ENCODE results near the gene CPD. TPM values are rescaled to one million over a fixed set of nuclear protein-coding genes. Genes with fewer than 3 reads are reported as not detected.

The CPD gene
- polyA plus RNA-seq, 1 donor (not counting 4 experiments of a cell fraction or from before 2014, with no cell fraction given): 30.5 TPM

DNA sequence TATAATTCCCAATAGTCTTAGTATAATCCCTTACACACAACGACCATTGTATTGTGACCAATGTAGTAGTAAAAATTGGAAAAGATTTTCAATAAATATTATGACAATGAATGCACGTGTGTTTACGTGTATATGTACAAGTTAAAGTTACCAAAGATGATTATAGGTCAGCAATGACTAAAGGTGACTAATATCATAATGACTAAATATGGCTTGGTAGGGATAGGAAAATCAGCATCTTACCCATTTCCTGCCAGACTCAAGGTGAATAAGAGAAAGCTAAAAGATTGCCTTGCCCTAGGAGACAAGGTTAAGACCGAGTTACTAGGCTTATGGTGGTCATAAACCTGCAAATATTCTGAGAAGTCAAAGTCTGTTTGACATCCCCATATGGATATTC lies 34.4 kb downstream of the CPD start:
- peaks cover 9% of the 10 kb centered on the region for H3K4me1 ChIP-seq (ENCODE audit: control insufficient read depth, extremely low read depth, insufficient read depth, low read length)
- no peaks in the 10 kb centered on the region for H3K9me1 ChIP-seq (ENCODE audit: control insufficient read depth, extremely low read depth, insufficient read depth, low read length)
- TF ChIP-seq EZH2 (IDR thresholded peaks at IDR 0.05; ENCODE audit: low read length): no peak
- no peak for TF ChIP-seq CTCF (optimal IDR thresholded peaks at IDR 0.05 in 1 of 3, IDR thresholded peaks at IDR 0.05 in 1 of 3, conservative IDR thresholded peaks at IDR 0.05 in 1 of 3; ENCODE audit: extremely low read depth in 1 of 3, insufficient read depth in 2 of 3, low read length in 3 of 3)
- no peaks in the 10 kb centered on the region for H4K20me1 ChIP-seq (ENCODE audit: control insufficient read depth, extremely low read depth, insufficient read depth, low read length)
- H3K27ac ChIP-seq (ENCODE audit: control insufficient read depth, insufficient read depth, low read length): peak overlapping the region; percentile 27
- H3K9me3 ChIP-seq (ENCODE audit: control insufficient read depth, low read depth, low read length): no peaks in the 10 kb centered on the region
- dilution Hi-C loops (cut with MboI; ENCODE audit: extremely low pct_ligation_motif_present, low sequenced_read_pairs): no loop called here
- no peaks in the 10 kb centered on the region for H3K36me3 ChIP-seq (ENCODE audit: control insufficient read depth in 2 of 2, extremely low read depth in 1 of 2, insufficient read depth in 2 of 2, low read length in 2 of 2)
- no peaks in the 10 kb centered on the region for H3K27me3 ChIP-seq (ENCODE audit: control insufficient read depth, extremely low read depth, insufficient read depth, low read length)
- H2AFZ ChIP-seq (ENCODE audit: control insufficient read depth, low read length): no peak overlapping the region
- peak overlapping the region; percentile 40 for H3K4me2 ChIP-seq (ENCODE audit: control insufficient read depth, extremely low read depth, insufficient read depth, low read depth, low read length)
- H3K9ac ChIP-seq (ENCODE audit: control insufficient read depth, extremely low read depth, insufficient read depth, low read length): no peak overlapping the region
- FAIRE-seq: no peak
- H3K4me3 ChIP-seq (ENCODE audit: control insufficient read depth in 2 of 3, extremely low read depth in 1 of 3, insufficient read depth in 2 of 3, low read depth in 1 of 3, low read length in 3 of 3): no peak overlapping the region
- H3K79me2 ChIP-seq (ENCODE audit: control insufficient read depth, insufficient read depth, low read length): no peaks in the 10 kb centered on the region
- peak; percentile 2 for DNase-seq (ENCODE audit: low read depth, low spot score)

DNA sequence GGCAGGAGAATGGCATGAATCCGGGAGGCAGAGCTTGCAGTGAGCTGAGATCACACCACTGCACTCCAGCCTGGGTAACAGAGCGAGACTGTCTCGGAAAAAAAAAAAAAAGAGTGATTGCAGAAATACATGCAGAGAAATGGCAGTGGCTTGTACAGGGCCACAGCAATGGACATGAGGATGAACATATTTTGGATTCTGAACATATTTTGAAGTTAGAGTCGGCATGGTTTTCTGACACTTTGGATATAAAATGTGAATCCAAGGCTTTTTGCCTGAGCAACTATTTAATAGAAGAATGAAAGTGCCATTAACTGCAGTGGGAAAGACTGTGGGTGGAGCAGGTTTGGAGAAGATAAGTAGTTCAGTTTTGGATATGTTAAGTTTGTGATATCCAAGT lies 35.8 kb downstream of the CPD start:
- FAIRE-seq: no peak

More for the DNA sequence above, 35.8 kb downstream of the CPD start:
- Histone ChIP-seq H3K9me1 (ENCODE audit: control insufficient read depth, extremely low read depth, insufficient read depth, low read length) (no peaks in the 10 kb centered on the region), H4K20me1 (ENCODE audit: control insufficient read depth, extremely low read depth, insufficient read depth, low read length) (no peaks in the 10 kb centered on the region), H3K4me2 (ENCODE audit: control insufficient read depth, extremely low read depth, insufficient read depth, low read depth, low read length) (no peak overlapping the region), H3K9me3 (ENCODE audit: control insufficient read depth, low read depth, low read length) (no peaks in the 10 kb centered on the region), H3K27me3 (ENCODE audit: control insufficient read depth, extremely low read depth, insufficient read depth, low read length) (no peaks in the 10 kb centered on the region), H3K36me3 (ENCODE audit: control insufficient read depth in 2 of 2, extremely low read depth in 1 of 2, insufficient read depth in 2 of 2, low read length in 2 of 2) (no peaks in the 10 kb centered on the region), H3K27ac (ENCODE audit: control insufficient read depth, insufficient read depth, low read length) (no peak overlapping the region), H3K9ac (ENCODE audit: control insufficient read depth, extremely low read depth, insufficient read depth, low read length) (no peak overlapping the region), H3K79me2 (ENCODE audit: control insufficient read depth, insufficient read depth, low read length) (no peaks in the 10 kb centered on the region), H3K4me3 (ENCODE audit: control insufficient read depth in 2 of 3, extremely low read depth in 1 of 3, insufficient read depth in 2 of 3, low read depth in 1 of 3, low read length in 3 of 3) (no peak overlapping the region), H3K4me1 (ENCODE audit: control insufficient read depth, extremely low read depth, insufficient read depth, low read length) (peaks cover 9% of the 10 kb centered on the region), H2AFZ (ENCODE audit: control insufficient read depth, low read length) (no peak overlapping the region)
- TF ChIP-seq EZH2 (IDR thresholded peaks at IDR 0.05; ENCODE audit: low read length): no peak
- TF ChIP-seq CTCF (optimal IDR thresholded peaks at IDR 0.05 in 1 of 3, IDR thresholded peaks at IDR 0.05 in 1 of 3, conservative IDR thresholded peaks at IDR 0.05 in 1 of 3; ENCODE audit: extremely low read depth in 1 of 3, insufficient read depth in 2 of 3, low read length in 3 of 3): no peak
- DNase-seq (ENCODE audit: low read depth, low spot score): no peak
- dilution Hi-C loops (cut with MboI; ENCODE audit: extremely low pct_ligation_motif_present, low sequenced_read_pairs): no loop called here

Data from keratinocyte (primary cell).